Neural cell (in vitro differentiated cells): ENCODE results near the gene TCF23.
"Not testable (repeated sequence)": the region's sequence is repeated elsewhere in the genome, so short reads cannot be mapped to it uniquely, and the experiment has no call there.

Experiments
- EZH2 ChIP-seq: fragments of 200-600, 300-800 bp; shearing (Covaris generic), sonication (generic); IDR thresholded peaks from 2 replicates; pipeline ENCODE4 v1.6.1; 2014; ENCODE audit warnings: antibody characterized with exemption, low read length, borderline replicate concordance, mild to moderate bottlenecking; ENCODE audit not compliant: insufficient read depth, poor library complexity, severe bottlenecking
- POLR2AphosphoS5 ChIP-seq: IDR thresholded peaks from 2 replicates; pipeline ENCODE4 v1.6.1; 2012
- TF ChIP-seq, protein P1 (sequence below): fragments of 450-650 bp; IDR thresholded peaks from 2 replicates; pipeline ENCODE4 v1.5.1; 2014; ENCODE audit warnings: antibody characterized with exemption, mild to moderate bottlenecking, moderate library complexity; ENCODE audit not compliant: poor library complexity, severe bottlenecking

DNA sequence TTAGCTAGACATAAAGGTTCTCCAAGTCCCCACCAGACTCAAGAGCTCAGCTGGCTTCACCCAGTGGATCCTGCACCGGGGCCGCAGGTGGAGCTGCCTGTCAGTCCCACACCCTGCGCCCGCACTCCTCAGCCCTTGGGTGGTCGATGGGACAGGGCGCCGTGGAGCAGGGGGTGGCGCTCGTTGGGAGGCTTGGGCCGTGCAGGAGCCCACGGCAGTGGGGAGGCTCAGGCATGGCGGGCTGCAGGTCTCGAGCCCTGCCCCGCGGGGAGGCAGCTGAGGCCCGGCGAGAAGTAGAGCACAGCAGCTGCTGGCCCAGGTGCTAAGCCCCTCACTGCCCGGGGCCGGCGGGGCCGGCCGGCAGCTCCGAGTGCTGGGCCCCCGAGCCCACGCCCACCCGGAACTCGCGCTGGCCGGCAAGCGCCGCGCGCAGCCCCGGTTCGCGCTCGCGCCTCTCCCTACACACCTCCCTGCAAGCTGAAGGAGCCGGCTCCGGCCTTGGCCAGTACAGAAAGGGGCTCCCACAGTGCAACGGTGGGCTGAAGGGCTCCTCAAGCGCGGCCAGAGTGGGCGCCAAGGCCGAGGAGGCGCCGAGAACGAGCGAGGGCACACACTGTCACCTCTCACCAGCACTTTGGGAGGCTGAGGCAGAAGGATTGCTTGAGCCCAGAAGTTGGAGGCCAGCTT lies 37.3 kb upstream of the TCF23 start:
- TF ChIP-seq EZH2, POLR2AphosphoS5: not testable (repeated sequence)
- TF ChIP-seq, protein P1, sequence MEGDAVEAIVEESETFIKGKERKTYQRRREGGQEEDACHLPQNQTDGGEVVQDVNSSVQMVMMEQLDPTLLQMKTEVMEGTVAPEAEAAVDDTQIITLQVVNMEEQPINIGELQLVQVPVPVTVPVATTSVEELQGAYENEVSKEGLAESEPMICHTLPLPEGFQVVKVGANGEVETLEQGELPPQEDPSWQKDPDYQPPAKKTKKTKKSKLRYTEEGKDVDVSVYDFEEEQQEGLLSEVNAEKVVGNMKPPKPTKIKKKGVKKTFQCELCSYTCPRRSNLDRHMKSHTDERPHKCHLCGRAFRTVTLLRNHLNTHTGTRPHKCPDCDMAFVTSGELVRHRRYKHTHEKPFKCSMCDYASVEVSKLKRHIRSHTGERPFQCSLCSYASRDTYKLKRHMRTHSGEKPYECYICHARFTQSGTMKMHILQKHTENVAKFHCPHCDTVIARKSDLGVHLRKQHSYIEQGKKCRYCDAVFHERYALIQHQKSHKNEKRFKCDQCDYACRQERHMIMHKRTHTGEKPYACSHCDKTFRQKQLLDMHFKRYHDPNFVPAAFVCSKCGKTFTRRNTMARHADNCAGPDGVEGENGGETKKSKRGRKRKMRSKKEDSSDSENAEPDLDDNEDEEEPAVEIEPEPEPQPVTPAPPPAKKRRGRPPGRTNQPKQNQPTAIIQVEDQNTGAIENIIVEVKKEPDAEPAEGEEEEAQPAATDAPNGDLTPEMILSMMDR = not testable (repeated sequence)
